ENCODE data around the gene NCOA5. TPM values are rescaled to one million over a fixed set of nuclear protein-coding genes. Genes with fewer than 3 reads are reported as not detected.

Gene NCOA5
- total RNA-seq, 1 experiment from 2014 or later, result 17.4 TPM

DNA sequence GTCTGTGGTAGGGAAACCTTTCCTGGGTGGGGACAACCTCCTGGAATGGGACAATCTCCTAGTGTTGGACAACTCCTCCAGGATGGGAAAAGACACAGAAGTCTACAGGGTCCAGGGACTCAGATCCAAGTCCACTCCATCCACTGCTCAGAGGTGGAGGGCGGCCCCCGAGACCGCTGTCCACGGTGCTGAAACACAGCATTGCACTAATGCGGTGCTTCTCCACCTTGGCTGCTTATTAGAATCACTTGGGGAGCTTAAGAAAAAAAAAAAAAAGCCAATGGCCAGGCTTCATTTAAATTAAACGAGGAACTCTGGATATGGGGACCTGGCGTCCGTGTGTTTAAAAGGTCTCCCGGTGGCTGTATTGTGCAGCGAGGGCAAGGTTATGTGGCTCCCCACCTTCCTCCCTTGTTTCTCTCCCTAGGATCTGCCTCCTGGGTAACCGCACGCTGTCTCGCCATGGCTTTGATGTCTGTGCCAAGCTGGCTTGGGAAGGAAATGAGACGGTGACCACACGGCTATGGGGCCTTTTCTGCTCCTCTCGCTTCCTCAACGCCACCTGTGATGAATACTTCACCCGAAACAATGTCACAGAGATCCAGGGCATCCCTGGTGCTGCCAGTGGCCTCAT lies 48.7 kb downstream of the NCOA5 start:
- DNase-seq (ENCODE audit: low spot score), result no peak

DNA sequence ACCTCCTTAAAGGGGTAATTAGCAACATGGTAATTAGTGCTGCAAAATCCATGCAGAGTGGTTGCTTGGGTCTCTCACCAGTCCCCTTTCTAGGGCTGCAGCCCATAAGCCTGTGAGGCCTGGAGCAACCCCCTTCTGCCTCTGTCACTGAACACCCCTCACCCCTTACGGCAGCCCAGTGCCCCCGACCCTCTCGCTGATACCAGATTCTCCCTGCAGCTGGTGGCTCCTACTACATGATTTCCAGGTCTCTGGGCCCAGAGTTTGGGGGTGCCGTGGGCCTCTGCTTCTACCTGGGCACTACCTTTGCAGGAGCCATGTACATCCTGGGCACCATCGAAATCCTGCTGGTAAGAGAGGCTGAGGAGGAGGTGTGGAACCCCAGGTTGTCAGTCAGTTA lies 52.7 kb downstream of the NCOA5 start:
- no peak for DNase-seq (ENCODE audit: low spot score)

DNA sequence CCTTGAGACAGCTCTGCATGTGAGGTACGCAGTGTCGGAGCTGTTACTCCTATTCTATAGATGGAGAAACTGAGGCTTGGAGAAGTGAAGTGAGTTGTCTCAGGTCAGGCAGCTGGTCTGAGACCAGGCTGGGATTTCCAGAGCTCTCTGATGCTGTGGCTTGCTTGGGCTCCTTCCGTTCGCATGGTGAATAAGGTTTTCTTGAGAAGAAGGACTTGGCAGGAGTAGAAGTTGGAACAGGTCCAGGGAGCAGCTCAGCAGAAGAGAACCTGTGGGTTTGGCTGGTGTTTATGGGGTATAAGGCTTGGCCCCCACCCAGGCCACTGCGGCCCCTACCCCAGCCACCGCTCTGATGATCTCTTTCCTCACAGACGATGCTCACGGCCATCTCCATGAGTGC lies 53.4 kb downstream of the NCOA5 start:
- no peak for DNase-seq (ENCODE audit: low spot score)

DNA sequence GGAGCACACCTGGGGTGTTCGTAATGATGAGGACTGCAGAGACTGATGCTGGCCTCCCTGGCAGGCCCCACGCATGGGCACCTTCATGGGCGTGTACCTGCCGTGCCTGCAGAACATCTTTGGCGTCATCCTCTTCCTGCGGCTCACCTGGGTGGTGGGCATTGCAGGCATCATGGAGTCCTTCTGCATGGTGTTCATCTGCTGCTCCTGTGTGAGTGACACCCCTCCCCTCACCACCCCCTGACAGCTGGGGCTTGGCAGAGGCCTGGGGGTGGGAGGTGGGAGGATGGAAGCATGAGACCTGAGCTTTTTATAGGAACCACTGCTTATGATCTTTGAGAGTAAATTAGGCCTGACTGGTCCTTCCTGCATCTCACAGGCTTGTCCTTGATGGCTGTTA lies 54.0 kb downstream of the NCOA5 start:
- DNase-seq (ENCODE audit: low spot score), result no peak

DNA sequence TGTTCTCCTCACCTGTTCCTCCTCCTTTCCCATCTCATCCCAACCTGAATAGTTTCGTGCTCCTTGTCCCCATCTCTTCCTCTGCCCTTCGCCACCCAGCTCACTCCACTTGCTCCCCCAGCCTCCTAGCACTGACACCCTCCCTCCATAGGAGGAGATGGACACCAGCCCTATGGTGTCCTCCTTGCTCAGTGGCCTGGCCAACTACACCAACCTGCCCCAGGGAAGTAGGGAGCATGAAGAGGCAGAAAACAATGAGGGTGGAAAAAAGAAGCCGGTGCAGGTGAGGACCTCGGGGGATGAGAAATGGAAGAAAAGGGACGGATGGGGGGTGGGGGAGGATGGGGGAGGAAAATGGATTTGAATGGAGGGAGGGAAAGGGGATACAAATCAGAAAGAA lies 54.5 kb downstream of the NCOA5 start:
- no peak for DNase-seq (ENCODE audit: low spot score)

DNA sequence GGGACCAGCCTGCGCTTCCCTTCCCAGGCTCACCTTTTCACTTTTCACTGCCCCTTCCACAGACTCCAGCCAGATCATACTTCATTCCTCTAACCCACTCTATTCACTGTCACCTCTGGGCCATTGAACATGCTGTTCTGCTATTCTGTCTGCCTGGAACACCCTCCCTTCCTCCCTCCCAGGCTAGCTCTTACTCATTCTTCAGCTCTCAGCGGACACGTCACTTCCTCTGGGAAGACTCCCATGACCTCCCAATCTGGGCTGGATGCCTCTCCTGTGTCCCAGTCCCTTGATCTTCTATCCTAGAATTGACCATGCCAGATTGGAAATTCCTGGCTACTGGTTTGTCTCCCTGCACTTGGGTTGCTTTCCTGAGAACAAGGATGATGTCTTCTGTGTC lies 55.7 kb downstream of the NCOA5 start:
- no peak for DNase-seq (ENCODE audit: low spot score)

DNA sequence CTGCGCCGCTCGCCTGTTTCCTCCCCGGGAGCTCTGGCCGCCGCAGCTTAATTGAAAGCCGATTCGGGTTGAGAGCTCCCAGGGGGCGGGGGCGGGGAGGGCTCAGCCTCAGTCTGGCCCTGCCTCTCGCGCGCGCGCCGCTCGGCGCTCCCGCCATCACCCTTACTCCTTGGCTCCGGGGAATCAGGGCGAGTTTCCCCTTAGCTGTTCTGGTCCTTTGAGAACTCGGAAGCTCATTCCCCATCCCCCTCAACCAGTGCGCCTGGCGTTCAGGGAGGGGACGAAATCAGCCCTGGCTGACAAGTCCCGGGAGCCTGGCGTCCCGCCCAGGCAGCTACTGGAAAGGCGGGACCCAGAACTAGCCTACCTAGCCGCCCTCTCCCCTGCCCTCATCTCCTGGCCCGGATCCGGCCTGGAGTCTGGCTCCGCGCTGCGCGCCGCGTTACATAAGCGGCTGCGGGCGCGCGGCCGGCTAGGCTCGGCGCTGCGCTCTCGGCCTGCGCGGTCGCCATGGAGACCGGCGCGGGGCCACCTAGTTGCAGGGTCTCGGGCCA lies 58.0 kb downstream of the NCOA5 start:
- DNase-seq (ENCODE audit: low spot score), result no peak

DNA sequence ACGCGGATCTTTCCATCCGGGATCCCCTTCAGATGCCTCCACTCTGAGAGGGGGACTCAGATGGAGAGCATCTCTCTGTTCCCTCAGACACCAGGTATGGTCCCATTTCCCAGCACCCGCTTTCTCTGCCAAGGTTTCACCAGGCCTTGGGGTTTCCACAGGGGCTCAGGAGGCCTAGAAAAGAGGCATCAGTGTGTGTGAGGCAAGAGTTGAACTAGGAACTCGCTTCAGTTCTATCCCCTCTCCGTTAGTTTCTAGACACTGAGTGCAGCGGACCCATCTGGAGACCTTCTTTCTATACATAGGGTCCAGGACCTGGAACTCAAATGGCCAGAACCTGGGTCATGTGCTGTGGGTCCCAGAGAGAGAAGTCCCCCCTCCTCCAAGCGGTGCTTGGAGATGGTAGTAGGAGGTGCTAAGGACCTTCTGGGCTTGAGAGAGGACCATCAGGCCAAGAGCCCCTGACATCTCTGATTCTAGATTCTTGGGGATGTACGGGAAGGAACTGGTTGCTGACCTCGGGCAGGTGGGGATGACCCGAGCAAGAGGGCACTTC lies 58.7 kb downstream of the NCOA5 start:
- DNase-seq (ENCODE audit: low spot score), result no peak

DNA sequence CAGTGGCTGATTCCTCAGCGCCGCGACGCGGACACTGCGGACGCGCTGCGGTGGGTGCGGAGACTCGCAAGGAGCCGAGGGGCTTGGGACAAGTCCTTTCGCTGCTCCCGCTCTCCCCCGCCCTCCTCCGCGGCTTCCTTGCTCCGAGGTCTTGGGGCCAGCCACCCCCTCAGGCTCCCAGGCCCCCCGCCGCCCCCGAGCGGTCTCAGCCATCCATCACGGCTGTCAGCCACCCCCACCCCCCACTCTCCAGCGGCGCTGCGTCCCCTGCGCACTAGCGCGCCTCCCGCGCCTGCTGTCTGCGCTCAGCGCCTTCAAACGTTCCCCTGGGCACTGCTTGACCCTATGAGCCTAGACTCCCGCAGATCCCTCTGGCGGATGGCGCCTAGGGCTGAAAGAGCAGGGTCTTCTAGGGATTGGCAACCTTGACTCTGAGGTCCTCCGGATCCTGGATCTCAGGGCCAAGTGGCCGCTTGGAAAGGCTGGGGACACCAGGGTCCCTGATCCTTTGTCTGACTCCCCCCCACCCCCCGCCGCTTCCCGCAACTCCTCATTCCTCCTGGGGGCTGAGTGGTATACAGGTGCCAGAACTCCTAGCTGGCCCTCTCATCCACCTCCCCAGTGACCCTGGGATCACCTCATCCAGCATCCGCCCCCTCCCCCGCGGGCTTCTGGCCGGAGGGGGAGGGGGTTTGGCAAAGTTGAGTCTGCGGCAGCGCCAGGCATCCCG lies 59.3 kb downstream of the NCOA5 start:
- no peak for DNase-seq (ENCODE audit: low spot score)

DNA sequence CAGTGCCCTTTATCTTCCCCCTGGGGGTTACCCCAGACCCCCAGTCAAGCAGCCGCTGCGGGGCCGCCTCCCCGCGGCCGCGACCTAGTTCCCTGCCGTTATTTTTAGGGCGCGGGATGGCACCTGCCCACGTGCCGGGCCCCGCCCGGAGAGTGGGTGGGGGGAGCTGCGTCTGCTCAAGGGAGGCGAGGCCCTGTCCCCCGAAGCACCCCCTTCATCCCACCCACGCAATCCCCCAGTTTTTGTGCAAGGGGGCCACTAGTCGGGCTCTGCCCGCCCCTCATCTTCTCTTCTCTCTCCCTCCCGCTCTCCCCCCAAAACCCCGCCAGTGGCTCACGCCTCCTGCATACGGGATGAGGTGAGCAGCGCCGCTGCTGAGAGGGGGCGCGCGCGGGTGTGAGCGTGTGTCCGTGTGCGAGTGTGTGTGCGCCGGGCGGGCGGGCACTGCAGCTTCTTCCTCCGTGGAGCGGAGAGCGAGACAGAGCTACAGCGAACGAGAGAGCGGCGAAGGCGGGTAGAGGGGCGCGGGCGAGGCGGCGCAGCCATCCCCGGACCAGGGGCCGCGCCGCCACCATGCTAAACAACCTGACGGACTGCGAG lies 60.9 kb downstream of the NCOA5 start, which contains the start of gene SLC12A5:
Gene SLC12A5 (plus strand): TSS at position 444 of the 600 bp plus-strand sequence. CDS start 130 bp downstream, at position 574.
- no peak for DNase-seq (ENCODE audit: low spot score)

DNA sequence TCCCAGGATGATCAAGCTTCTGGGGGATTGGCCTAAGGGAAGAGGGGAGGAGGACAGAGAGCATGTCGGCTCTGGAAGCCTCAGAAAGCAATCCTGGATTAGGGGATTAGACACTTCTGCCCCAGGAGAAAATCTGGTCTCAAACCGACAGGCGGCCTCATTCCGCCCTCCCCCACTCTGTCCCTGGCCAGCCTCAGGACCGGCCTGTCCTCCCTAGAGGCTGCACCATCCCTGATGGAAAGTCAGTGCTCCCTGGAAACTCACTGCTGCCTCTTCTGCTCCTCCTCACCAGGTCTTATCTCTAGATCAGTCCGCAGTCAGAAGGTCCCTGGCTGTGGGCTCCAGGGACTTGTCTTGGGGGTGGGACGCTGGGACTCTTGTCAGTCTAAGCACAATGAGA lies 61.7 kb downstream of the NCOA5 start:
- DNase-seq (ENCODE audit: low spot score), result no peak

DNA sequence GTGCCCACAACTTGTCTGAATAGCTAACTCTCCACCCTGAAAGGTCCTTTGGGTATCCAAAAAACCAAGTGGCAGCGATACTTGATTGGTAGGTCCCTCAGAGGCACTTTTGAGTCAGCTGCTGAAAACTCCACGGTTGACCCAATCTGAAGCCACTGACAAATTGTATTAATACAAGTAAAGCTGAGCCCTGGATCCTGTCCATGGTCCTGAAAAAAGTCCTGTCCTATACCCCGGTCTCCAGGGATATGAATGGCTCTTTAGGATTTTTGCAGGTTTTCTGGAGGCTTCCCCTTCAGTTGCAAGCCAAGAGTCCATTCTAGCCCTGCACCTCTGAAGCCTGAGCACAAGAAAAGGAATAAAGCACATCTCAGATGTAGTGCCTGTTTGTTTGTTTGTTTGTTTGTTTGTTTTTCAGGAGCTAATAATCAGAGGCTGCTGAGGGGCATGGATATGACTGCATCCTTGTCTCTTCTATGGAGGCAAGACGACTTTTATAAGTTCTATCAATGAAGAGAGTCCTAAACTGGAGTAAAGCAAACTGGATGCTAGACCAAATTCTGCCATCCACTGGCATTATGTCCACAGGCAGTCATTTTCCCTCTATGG lies 62.4 kb downstream of the NCOA5 start:
- no peak for DNase-seq (ENCODE audit: low spot score)

DNA sequence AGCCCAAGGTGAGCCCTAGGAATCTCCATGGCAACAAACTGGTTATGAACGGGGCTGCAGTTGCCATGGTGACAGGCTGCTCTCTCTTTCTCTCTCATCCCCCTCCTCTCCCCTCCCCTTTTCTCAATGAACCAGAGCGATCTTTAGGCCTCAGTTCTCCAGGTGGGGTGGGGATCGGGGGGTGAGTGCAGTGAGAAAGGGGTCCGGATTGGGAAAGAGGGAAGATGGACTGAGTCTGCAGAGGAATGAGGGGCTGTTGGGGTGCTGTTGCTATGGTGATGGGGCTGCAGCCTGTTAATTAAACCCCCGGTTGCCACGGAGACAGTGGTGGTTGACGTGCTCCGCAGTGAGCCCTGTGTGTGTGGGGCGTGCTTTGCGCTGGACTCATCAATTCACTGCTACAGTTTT lies 64.4 kb downstream of the NCOA5 start:
- no peak for DNase-seq (ENCODE audit: low spot score)

DNA sequence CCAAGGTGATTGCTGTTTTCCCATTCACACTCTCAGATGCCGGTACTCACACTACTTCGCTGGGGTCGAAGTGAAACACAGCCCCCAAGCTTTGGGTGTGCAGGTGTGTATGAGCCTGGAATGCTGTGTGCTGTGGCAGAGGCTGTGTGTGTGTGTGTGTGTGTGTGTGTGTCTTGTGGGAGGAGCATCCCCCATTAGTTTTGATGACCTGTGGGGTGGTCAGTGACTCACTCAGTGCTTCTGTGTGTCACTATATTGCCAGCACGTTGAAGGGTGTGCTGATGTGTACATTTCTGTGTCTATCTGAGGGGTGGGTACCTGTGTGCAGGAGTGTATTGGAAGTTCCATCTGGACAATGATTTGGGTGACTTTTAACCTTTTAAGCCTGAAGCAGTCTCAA lies 65.8 kb downstream of the NCOA5 start:
- DNase-seq (ENCODE audit: low spot score), result no peak

DNA sequence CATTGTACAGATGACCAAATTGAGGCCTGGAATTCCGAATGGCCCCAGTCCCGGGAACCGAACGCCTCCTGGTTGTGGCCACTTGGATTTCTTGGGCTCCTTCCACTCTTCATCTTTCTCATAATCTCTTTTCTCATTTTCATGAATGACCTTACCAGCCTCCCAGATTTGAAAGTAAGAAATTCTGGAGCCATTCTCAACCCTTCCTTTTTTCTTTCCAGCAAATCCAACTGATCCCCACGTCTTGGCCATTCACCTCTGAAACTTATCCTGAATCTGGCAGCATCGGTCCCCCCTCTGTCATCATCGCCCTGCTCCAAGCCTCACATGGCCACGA lies 66.6 kb downstream of the NCOA5 start:
- DNase-seq (ENCODE audit: low spot score), result no peak

DNA sequence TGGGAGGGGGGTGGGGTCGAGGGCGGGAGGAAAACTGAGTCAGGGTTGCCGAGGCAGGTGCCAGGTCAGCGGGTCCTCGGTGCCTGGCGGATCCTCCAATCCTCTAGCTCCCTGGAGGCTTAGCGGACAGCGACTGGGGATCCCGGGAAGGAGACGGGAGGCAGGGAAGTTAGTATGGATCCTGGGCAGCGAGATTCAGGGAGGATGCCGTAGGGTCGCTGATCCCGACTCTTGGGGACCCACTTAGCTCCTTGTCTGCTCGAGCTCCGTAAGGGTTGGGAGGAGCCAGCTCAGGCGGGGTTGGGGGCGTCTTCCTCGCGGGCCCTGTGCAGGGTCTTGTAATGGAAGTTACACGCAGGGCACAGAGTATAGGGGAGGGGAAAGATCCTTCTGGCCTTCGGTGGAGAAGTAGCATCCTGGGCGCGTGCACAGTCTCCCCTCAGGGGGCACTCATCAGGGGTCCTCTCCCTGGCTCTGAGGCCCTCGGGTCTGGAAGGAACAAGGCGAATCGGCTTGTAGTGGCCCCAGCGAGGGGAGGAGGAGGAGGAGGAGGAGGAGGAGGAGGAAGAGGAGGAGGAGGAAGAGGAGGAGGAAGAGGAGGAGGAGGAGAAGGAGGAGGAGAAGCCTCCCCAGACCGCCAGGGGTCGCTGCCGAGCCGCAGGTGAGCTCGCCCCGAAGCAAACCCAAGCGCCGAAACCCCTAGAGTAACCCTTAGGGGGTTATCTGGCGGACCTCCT lies 67.2 kb downstream of the NCOA5 start:
- no peak for DNase-seq (ENCODE audit: low spot score)

DNA sequence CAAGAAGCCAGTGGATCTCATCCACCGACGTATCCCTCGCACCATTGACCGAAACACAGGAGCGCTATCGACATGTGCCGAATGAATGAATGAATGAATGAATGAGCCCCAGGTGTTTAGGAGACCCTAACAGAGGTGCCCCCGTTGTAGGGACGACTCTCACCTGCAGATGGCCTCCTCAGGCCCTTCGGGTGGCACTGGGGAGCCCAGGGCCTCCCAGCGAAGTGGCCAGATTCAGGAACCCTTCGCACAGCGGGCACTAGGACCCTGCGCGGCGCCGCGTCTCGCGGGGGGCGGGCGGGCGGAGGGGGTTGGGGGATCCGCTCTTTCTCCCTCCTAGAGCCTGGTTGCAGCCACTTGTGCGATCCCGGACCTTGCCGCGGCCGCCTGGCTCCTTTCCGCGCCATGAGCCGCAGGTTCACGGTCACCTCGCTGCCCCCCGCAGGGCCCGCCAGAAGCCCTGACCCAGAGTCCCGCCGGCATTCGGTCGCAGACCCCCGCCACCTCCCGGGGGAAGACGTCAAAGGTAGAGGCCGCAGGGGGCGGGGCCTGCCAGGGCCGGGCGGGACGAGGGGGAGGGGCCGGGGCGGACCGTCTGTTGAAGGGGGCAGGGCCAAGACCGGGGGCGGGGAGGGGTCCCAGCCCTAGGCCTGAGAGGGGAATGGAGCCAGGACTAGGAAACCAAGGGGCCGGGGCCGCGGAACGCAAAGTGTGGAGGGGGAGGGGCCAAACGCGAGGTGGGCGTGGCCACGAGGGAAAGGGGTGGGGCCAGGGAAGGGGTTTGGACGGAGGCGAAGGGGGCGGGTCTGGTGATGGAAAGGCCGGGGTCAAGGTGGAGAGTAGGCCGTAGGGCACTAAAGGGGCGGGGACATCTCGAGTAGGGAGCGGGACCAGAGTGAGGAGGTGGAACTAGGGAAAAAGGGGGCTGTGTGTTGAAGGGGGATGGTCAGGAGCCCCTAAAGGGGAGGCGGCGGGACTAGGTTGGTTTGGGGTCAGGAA lies 68.1 kb downstream of the NCOA5 start:
- DNase-seq (ENCODE audit: low spot score), result no peak

DNA sequence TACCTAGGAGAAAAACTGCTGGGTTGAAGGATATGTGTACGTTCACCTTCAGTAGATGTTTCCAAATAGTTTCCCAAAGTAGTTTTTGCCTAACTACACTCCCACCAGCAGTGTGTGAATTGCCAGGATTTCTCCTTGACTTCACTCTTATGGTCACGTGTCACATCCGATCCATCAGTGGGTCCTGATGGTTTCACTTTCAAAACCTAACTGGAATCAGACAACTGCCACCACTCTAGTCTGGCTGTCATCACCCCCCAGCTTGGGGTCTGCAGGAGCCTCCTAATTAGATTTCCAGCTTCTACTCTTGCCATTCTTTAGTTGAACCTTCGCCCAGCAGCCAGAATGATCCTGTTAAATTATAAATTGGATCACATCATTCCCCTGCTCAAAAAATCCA lies 69.2 kb downstream of the NCOA5 start:
- no peak for DNase-seq (ENCODE audit: low spot score)

DNA sequence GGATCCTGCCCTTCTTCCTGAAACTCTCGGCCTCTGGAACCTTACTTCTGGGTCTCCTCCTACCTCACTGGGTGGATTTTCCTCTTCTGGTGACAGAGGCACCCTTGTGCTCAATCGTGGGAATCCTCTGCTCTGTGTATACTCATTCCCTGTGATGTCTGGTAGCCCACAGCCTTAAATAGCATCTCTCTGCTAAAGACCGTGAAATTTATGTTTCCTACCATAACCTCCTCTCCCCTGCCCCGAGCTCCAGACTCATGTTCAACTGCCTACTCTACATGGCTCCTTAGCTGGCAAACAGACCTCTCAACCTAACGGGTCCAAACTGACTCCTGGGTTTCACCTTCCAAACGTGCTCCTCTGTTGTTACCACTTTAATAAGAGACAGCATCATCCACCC lies 71.2 kb downstream of the NCOA5 start:
- no peak for DNase-seq (ENCODE audit: low spot score)

DNA sequence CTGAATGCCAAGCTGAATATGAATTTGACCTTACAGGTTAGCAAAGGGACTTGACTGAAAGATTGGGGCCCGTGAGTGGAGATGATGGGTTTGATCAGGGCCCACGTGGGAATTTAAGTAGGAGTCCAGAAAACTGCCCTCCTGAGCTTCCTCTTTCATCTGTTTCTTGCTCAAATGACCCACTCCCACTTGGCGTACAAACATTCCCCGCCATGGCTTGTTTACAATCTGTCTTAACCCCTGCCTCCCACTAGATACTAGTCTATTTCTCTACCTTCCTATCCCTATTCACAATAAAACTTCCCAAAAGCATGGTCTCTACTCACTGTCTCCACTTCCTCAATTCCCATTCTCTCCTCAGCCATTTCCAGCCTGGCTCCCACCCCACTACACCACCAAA lies 71.7 kb downstream of the NCOA5 start:
- DNase-seq (ENCODE audit: low spot score), result no peak
